ENCODE measurements around the gene NTRK3.

The NTRK3 gene

DNA sequence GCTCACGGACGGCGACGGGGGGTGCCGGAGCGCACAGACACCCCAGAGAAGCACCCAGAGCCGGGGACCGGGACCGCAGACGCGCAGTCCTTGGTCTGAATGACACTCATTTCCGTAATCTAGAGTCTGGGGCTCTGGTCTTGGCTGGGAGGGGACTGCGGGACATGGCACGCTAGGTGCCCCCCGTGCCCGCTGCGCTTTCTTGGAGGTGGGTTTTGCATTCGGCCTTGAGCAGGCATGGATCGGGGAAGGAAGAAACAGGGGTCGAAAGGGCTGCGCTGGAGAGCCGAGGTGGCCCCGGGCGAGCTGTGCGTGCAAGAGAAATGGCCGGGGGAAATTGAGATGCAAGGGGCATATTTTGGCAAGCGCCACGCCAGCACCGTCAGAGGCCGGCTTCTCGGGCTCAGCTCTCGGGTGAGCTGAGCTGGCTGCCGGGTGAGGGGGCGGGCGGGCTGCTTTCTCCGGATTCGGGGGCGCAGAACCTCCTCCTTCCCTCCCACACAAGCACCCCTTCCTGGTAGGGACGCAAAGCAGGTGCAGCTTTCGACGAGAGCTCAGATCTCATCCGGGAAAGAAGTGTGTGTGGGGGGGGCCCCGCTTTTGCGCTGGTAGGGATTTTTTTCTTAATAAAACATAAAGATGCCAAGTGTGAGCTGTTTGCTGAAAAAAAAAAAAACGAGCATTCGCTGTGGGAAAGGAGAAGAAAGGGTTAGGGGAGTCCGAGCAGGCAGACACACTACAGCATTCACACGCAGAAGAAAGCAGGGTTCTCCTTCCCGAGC, 963 bp upstream of the NTRK3 start:
- DNase-seq (ENCODE audit: low read depth) = no peak

DNA sequence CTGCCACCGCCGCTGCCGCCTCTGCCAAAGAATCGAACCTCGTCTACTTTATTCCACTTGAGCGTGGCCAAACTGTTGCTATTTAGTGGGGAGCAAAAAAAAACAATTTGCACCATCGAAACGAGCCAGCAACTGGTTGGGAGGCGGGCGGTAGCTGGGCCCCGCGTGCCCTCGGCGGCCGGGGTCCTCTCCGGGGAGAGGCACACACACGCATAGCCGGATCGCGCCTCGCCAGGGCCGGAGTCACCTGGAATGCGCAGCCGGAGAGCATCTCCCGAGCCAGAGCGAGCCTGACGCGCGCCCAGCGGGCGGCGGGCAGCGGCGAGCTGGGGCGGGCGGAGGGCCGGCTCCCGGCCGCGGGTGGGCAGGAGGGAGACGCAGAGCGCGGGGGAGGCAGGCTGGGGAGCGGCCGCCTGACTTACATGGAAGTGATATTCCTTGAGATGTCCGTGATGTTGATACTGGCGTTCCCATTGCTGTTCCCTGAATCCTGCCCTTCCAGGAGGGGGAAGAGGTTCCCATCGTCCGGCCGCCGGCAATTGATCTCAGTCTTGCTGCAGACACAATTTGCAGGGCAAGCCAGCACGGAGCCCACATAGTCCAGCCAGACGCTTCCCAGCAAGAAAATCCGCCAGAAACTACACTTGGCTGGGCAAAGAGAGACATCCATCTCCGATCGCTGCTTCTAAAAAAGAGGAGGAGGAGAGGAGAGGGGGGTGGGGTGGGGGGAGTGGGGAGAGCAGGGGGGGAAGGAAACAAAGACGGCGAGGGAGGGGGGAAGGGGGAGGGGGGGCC, 858 bp downstream of the NTRK3 start:
- DNase-seq (ENCODE audit: low read depth) = no peak

DNA sequence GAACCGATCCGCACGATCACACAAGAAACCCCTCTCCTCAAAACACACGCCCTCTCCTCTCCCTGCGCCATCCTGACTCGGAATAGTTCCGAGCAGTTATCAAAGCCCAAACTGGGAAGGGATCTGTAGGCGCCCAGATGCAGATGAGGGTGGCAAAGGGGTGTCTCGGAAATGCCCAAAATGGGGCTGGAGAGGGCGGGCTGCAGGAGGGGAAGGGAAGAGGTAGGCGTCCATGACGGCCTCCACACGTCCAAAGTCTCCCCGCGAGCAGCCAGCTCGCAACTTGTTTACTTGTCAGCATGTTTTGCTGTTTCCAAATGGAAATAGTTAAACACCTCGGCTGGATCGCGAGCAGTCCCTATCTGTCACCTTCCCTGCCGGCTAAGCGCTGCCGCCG, 1.5 kb downstream of the NTRK3 start:
- DNase-seq (ENCODE audit: low read depth) = no peak

DNA sequence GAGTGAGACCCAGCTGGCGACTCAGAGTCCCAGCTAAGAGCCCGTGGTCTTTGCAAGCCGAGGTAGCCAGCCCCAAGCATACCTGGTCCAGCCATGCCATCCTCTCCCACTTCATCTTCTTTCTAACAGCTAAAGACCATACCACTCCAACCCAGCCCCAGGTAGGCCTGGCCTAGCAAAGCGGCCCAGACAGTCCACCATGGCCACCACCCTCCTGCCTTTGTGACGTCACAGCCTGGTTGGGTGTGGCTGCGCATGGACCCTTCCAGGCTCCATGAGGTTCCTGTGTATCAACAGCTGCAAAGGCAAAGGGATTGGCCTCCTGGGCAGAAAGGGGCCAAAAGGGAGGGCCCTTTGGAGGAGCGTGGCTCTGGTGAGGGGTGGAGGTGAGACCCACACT, 4.1 kb downstream of the NTRK3 start:
- no peak for DNase-seq (ENCODE audit: low read depth)

DNA sequence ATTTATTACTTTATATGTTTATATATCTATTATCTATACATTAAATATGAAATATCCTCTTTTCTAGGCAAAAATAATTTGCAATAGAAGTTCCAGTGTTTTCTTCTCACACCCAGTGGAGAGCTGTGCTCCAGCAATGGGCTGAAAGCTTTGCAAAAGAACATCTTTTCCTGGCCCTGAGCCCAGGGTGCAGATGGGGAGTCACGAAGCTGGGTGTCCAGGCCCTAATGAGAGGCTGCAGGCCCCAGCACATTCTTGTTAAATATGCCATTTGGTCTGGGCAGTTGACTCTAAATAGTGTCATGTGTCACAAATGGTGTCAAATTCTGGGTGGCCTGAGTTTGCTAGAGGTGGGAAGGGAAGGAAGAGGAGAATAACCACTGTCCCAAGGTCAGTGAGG, 5.7 kb downstream of the NTRK3 start:
- DNase-seq (ENCODE audit: low read depth) = no peak

DNA sequence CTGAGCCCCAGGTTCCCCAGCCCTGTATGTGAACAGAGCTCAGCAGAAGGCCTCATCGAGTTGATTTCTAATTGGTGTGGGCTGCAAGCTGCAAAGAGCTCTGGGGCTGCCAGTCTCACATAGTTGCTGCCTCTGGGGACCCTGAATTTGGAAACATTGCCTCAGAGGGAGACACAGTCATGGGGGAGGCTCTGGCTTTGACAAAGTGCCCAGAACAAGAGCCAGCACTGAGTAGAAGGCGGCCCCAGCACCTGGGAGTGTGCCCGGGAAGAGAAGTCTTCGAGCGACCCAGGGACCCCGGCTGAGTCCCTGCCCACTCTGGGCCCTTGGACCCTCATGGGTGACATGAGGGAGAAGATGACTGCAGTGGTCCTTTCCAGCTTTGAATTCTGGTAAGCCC, 7.3 kb downstream of the NTRK3 start:
- no peak for DNase-seq (ENCODE audit: low read depth)

DNA sequence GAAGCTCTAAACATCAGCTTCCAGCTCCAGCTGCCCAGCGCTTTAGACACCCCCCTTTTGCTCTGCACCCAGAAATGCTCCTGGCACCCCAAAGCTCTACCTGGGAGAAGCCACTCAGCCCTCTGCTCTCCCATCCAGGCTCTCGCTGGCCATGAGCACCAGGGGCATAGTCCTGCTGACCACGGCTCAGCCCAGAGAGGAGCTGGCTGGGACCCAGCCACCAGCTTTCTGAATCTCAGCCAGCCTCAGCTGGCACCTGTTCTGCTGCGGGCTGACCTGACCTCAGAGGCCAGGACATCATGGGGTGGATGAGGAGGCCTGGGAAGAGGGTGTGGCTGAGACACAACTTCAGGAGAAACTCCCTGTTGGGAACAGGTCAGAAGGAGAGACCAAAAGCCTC, 8.6 kb downstream of the NTRK3 start:
- DNase-seq (ENCODE audit: low read depth) = no peak

DNA sequence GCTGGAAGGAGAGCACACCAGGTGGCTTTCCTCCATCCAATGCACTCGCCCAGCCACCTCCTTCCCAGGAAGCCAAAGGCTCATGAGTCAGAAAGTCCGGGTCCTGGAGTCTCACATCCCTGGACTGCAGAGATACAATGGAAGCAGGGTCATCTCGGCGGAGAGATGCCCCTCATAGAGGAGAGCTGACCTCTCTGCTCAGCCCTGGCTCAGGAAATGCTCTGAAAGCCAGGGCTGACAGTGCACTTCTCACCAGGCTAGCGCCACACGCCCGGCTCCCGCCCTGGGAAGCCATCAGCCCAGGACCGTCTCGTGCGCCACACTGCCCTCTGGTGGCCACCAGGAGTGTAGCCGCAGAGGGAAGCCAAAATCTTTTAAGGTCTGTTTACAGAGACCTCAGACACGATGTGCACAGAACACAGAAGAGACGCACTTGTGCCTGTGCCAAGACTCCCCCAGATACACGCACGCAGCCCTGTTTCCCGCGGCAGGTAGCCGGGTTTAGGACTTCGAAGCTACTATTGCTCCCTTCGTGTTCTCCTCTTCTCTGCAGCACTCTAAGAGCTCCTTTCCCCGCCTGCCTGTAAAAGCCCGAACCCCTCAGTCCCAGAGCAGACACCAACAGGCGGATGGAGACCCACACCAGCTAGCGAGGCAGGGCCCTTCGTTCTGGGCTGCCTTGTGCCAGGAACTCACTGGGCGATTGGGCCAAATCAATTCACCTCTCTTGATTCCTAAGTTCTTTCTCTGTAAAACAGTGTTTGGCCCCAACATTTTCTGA, 9.7 kb downstream of the NTRK3 start:
- DNase-seq (ENCODE audit: low read depth) = peak; percentile 53

DNA sequence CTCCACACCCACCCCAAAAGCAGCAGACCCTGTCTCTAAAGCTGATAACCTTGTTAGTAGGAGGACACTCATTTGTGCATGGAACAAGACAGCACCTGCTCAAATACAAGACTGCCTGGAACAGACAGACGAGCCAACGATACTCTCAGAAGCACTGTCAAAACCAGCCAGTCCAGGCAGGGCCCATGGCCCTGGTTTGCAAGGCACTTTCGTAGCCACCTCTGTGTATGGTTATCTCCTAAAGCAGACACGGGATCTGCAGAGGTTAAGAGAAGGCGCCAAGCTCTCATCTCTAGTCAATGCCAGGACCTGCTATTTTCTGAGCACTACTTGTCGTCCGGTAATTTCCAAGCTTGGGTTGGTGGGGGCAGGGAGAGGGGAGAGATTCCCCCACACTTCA, 10.5 kb downstream of the NTRK3 start:
- DNase-seq (ENCODE audit: low read depth) = no peak

DNA sequence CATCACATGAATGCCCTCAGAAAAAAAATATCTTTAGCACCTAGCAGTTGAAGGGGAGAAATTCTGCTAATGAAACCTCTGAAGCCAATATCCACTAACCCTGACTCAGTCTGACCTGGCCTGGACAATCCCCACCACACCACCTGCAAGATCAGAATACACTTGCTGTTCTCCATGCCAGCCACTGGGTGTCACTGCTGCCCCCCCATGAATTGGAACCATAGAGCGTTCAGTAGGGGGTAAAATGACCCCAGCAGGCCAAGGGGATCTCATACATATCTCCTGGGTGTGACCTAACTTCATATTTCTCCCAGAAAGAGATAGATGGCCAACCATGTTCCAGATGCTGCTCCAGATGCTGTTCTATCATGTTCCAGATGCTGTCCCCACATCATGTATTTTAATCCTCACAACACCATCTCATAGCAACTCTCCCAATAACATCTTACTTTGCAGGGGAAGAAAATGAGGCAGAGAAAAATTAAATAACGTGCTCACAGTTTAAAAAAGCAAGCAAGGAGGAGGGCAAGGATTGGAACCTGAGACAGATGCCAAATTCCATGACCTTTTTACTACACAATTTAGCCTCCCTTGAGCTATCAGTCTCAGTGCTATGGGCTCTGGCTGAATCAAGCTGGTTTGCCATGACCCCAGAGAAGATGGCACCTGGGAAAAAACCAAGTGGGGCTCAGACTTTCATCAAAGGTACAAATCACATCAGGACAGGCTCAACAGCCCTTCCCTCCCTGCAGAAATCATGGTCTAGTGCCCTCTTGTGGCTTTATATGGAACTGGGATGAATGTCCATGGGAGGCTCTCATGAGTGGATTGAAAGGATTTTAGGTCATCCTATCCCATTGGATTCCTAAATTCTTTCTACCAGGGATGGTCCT, 12.4 kb downstream of the NTRK3 start:
- DNase-seq (ENCODE audit: low read depth) = no peak

DNA sequence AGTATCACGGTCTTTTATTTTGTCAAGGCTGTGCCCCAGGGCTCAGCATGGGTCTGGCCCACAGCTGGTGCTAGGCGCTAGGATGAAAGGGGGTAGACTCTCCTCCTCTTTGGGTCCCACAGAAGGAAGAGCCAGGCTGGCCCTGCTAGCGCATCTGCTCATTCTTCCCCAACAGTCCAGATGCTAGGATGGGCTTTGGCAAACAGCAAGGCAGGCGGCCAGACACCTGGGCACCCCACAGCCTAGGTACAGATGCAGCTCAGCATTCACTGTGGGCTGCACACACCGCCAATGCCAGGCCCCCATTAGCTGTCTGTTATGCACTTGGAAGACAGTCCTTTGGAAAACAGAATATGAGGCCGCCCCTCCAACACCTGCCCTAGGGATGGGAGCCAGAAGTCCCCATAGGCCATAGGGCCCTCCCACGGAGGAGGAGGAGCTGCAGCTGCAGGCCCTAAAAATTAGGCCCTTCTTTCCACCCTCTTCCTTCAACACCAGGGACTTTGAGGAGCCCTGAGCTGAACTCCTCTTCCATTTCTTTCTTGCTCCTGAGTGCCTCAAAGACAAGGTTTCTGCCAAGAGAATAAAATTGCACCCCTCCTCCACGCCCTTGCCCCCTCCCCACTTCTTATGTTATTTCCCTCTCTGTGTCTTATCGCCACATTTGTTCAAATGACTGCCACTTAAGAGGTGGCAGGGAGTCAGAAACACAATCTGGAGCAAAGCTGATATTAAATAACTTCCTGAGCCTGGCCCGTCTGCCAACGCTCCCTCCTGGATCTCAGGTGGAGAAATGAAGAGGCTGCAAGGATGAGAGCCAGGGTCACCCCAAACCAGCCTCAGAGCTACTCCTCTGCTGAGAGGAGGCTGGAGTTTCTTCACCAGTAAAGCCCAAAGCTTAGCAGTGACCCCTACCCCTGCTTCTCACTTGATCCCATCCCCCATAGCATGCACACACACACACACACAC, 13.7 kb downstream of the NTRK3 start:
- no peak for DNase-seq (ENCODE audit: low read depth)

DNA sequence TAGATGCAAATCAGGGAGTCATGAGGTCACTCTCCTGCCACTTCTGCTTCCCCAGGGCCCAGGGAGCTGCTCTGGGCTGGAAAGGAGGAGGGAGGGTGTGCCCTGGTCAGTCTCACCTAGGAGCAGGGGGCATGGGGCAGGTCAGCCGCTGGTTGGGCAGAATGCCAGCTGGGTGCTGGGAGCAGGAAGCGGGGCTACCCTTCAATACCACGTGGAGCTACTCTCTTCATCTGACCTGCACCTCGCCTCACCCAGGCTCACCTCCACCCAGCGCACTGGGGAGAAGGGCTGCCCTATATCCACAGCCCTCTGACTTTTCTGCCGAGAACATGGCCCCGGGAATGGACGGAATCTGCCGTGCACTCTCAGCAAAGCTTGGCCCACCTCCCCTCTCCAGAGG, 15.1 kb downstream of the NTRK3 start:
- no peak for DNase-seq (ENCODE audit: low read depth)

DNA sequence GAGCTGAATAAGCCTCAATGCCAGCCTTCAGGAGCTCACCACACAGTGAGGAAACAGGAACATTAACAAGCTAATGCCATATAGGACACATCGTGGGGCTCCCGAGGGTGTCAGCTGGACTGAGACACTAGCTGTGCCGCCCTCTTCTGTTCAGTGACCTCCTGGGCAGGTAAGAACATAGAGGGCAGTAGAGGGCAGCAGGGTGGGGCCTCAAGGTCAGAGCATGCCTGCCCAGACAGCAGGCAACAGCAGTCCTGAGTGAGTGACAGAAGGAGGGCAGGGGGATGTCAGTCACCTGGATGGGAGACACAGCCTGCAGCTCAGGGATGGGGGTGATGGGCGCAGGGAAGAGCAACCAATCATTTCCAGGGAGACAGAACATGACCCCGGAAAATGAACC, 15.5 kb downstream of the NTRK3 start:
- no peak for DNase-seq (ENCODE audit: low read depth)

DNA sequence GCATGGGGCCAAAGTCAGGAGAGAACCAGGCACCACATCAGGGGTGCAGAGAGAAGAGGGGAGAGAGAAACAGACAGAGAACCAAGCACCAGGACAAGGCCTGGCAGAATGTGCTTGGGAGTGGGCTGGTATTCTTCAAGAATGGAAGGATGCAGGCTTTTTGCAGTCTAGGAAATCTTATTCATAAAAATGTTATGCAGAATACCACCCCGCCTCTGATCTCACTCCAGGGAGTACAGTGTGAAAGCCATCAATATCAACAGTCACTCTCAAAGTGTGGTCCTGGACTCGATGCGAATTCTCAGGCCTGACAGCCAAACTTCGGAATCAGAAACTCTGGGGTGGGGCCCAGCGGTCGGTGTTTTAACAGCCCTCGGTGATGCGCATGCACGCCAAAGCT, 16.9 kb downstream of the NTRK3 start:
- no peak for DNase-seq (ENCODE audit: low read depth)

DNA sequence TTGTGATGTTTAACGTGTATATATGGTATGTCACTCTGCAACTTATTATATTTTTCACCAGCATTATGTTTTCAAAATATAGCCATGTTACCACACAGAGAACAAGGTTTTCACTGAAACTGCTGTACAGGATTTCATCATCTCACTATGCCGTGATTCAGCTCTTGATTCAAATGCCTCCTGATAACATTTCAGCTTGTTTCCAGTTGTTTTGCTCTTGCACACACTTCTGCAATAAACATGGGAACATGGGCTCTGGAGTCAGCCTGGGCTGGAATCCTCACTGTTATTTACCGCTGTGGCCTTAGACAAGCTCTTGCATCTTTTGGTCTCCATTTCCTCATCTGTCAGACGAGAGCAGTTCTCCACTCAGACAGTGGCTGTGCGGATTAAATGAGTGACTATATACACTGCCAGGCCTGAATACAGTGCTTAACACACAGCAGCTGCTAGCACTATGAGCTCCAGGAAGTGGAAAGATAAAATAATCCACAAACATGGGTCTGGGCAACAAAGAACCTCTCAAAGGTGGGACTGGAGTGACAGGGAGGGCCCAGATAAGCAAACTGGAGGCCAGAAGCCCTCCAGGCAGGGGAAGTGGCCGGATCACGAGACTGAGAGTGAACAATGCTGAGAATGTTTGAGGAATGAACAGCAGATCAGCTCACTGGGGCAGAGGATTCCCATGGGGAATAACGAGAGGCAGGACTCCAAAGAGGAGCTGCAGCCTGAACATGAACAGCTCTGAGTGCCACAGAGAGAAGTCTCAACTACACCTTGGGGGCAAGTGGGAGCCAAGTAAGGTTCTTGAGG, 17.7 kb downstream of the NTRK3 start:
- peak; percentile 29 for DNase-seq (ENCODE audit: low read depth)

DNA sequence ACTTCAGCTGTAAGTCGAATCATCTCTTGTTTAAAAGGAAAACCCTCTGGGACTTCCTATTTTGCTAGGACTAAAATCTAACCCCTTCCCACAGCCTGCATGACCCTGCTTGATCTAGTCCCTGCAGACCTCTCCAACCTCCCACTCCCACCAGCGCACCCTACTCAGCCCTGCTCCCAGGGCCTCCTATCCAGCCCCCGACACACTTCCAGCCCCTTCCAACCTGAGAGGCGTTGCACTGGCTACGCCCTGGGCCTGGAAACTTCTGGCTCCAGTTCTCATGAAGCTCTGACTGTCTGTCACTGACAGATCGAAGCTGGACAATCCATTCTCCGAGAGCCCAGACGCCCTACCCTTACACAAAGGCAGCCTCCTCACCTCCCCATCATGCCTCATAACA, 21.8 kb downstream of the NTRK3 start:
- DNase-seq (ENCODE audit: low read depth) = no peak

DNA sequence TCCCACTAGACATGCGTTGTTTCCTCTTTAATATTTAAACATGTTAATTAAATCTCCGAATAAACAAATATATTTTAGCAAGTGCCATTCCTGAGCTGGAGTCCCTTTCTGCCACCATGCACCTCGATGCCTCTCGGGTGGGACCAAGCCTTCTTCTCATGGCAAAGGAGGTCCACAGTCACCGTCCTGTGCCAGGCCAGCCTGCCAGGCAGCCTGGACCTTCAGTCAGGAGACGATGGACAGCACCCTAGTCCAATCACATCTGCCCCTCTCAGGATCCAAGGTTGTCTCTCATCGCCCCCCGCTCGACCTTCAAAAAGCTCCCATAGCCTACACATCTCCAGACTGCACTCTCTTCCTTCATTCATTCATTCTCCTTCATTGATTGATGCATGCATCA, 22.6 kb downstream of the NTRK3 start:
- no peak for DNase-seq (ENCODE audit: low read depth)

DNA sequence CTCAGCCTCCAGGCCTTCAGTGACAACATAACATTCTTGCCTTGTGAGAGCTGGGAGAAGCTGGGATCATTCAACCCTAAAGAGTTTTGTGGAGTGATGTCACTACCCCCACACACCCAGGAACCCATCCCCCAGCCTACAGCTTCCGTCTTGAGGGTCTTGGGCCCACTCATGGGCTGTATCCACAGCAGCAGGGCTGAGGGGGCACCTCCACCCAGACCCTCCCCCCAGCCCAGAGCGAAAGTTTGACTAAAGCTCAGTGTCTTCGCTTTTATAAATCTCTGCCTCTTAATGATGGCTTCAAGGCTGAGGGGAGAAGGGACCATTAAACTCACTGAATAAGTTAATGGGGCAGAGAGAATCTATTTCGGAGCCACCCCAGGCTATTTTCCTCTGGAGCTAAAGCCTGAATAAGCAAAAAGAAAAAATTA, 23.8 kb downstream of the NTRK3 start:
- no peak for DNase-seq (ENCODE audit: low read depth)

DNA sequence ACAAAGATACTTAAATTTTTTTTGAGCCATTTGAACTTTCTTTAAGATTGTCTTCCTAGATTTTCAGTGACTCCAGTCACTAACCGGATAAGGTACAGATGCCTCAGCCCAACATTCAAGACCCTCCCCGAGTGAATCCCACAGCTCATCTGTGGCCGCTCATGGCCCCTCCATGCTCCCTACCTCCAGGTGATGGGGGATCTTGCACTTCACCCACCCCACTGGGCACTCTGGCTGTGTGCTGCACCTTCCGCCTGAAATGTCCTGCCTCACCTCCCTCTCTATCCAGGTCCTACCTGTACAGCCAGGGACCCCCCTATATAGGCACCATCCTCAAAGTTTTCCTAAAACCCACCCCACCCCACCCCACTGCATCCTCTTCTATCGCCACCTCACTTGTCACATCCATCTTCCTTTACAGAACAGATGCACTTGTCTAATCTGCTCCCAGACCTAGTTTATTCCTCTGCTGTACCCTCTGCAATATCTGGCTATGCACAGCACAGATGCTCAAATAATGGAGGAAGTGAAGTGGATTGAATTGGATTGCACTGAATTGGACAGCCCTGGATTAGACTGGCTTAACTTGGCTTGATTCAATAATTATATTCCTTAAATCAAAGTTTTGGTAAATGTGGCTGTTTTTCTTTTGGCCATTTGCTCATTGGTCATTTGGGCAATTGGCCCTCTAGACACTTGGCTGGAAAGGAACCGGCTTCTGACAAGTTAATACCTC, 24.5 kb downstream of the NTRK3 start:
- DNase-seq (ENCODE audit: low read depth) = no peak

Measured in stromal cell of bone marrow (primary cell).